Gastroesophageal sphincter (tissue), 3 donors: ENCODE data around the gene ZNF37A.

Source experiments
- EP300 ChIP-seq: sonication (generic); formaldehyde crosslinking; IDR thresholded peaks from one replicate; pipeline ENCODE4 v1.6.1; 2017; ENCODE audit warnings: antibody characterized with exemption, mild to moderate bottlenecking
- POLR2A ChIP-seq, 2 donors: fragments of 450-650 bp; IDR thresholded peaks; one replicate each; pipeline ENCODE4 v1.6.1; 2017; ENCODE audit warnings: antibody characterized with exemption in 2 of 2, mild to moderate bottlenecking in 2 of 2, moderate library complexity in 1 of 2
- TF ChIP-seq, protein P1 (sequence below), 4 experiments: fragments of 200-600 bp in 2 of 4; fragments of 450-650 bp in 2 of 4; sonication (generic) in 1 of 4; IDR thresholded peaks; one replicate each; pipeline ENCODE4 v1.5.1; 2017 to 2019; ENCODE audit warnings: antibody characterized with exemption in 4 of 4, mild to moderate bottlenecking in 2 of 4, moderate library complexity in 2 of 4

DNA sequence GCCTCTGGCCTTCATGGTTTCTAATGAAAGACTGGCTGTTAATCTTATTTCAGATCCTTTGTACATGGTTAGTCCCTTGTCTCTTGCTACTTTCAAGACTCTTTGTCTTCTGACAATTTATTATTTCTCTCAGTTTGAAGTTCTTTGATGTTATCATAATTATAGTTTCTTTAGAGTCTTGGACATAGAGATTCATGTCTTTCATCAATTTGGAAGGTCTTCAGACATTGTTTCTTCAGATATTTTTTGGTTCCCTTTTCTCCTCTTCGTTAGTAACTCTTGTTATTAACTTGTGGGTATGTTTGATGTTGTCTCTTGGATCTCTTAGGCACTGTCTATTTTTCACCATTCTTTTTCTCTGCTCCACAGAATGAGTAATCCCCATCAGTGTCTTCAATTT is 8.7 kb downstream of the ZNF37A start:
- TF ChIP-seq POLR2A (IDR thresholded peaks at IDR 0.05): no peak
- TF ChIP-seq, protein P1, sequence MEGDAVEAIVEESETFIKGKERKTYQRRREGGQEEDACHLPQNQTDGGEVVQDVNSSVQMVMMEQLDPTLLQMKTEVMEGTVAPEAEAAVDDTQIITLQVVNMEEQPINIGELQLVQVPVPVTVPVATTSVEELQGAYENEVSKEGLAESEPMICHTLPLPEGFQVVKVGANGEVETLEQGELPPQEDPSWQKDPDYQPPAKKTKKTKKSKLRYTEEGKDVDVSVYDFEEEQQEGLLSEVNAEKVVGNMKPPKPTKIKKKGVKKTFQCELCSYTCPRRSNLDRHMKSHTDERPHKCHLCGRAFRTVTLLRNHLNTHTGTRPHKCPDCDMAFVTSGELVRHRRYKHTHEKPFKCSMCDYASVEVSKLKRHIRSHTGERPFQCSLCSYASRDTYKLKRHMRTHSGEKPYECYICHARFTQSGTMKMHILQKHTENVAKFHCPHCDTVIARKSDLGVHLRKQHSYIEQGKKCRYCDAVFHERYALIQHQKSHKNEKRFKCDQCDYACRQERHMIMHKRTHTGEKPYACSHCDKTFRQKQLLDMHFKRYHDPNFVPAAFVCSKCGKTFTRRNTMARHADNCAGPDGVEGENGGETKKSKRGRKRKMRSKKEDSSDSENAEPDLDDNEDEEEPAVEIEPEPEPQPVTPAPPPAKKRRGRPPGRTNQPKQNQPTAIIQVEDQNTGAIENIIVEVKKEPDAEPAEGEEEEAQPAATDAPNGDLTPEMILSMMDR (IDR thresholded peaks at IDR 0.05): no peak
- no peak for TF ChIP-seq EP300
